ENCODE measurements around the gene SYNGR3.

Gene SYNGR3

DNA sequence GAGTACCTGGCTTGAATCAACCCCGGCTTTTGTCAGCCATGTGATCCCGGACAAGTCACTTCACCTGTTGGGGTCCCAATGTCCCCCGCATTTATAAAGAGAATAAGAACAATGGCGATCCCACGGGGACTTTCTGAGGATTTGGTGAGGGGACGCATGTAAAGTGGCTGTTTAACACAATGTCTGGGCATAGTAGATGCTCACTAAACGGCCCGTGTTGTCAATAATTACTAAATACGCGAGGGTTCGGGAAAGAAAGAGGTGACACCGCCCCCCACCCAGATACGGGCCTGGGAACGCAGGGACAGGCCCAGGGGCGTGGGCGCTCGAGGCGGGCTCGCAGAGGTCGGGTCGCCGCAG, 1.8 kb downstream of the SYNGR3 start:
- no peak overlapping the region for H3K4me3 ChIP-seq (replicated peaks; ENCODE audit: low read depth, low read length)
- TF ChIP-seq, protein P1, sequence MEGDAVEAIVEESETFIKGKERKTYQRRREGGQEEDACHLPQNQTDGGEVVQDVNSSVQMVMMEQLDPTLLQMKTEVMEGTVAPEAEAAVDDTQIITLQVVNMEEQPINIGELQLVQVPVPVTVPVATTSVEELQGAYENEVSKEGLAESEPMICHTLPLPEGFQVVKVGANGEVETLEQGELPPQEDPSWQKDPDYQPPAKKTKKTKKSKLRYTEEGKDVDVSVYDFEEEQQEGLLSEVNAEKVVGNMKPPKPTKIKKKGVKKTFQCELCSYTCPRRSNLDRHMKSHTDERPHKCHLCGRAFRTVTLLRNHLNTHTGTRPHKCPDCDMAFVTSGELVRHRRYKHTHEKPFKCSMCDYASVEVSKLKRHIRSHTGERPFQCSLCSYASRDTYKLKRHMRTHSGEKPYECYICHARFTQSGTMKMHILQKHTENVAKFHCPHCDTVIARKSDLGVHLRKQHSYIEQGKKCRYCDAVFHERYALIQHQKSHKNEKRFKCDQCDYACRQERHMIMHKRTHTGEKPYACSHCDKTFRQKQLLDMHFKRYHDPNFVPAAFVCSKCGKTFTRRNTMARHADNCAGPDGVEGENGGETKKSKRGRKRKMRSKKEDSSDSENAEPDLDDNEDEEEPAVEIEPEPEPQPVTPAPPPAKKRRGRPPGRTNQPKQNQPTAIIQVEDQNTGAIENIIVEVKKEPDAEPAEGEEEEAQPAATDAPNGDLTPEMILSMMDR (IDR thresholded peaks at IDR 0.05; ENCODE audit: low read depth, low read length, missing control alignments) = no peak
- no peak for DNase-seq (ENCODE audit: extremely low read depth, low read depth)

- TF ChIP-seq, protein P1 (IDR thresholded peaks at IDR 0.05; ENCODE audit: low read depth, low read length, missing control alignments) = no peak
- DNase-seq (ENCODE audit: extremely low read depth, low read depth) = no peak
- H3K4me3 ChIP-seq (replicated peaks; ENCODE audit: low read depth, low read length) = no peak overlapping the region
Observed at GRCh38 chr16:1991948-1992703, 2.4 kb downstream of the SYNGR3 start.

DNA sequence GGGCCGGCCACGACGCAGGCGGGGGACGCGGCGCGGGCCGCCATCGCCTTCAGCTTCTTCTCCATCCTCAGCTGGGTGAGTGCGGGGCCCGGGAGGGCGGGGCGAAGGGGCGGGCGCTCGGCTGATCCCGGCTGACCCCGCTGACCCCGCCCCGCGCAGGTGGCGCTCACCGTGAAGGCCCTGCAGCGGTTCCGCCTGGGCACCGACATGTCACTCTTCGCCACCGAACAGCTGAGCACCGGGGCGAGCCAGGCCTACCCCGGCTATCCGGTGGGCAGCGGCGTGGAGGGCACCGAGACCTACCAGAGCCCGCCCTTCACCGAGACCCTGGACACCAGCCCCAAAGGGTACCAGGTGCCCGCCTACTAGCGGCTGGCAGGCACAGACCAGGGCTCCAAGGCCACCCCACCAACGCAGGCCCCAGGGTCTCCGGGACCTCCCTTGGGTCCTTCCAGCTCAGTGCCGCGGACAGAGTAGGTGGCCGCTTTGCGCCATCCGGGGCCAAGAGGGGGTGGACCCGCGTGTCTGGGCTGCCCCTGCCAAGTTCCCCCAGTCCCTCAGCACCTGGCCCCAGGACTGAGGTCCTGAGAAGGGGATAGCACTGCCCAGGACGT, 3.0 kb downstream of the SYNGR3 start:
- no peak overlapping the region for H3K4me3 ChIP-seq (replicated peaks; ENCODE audit: low read depth, low read length)
- DNase-seq (ENCODE audit: extremely low read depth, low read depth) = no peak
- TF ChIP-seq, protein P1 (IDR thresholded peaks at IDR 0.05; ENCODE audit: low read depth, low read length, missing control alignments) = no peak

DNA sequence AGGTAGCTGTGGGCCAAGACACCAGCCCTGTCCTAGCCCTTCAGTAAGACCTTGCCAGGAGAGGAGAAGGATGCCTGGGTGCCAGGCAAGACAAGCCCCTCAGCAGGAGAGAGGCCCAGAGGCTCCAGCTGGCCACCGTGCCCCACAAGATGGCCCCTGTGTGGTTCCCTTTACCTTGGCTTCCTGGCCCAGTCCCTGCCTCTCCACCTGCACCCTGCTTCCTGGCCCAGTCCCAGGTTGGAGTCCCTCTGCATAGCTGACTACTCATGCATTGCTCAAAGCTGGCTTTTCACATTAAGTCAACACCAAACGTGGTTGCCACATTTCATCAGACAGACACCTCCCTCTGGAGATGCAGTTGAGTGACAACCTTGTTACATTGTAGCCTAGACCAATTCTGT, 4.0 kb downstream of the SYNGR3 start:
- no peak for DNase-seq (ENCODE audit: extremely low read depth, low read depth)
- H3K4me3 ChIP-seq (replicated peaks; ENCODE audit: low read depth, low read length) = no peak overlapping the region
- TF ChIP-seq, protein P1 (IDR thresholded peaks at IDR 0.05; ENCODE audit: low read depth, low read length, missing control alignments) = no peak

DNA sequence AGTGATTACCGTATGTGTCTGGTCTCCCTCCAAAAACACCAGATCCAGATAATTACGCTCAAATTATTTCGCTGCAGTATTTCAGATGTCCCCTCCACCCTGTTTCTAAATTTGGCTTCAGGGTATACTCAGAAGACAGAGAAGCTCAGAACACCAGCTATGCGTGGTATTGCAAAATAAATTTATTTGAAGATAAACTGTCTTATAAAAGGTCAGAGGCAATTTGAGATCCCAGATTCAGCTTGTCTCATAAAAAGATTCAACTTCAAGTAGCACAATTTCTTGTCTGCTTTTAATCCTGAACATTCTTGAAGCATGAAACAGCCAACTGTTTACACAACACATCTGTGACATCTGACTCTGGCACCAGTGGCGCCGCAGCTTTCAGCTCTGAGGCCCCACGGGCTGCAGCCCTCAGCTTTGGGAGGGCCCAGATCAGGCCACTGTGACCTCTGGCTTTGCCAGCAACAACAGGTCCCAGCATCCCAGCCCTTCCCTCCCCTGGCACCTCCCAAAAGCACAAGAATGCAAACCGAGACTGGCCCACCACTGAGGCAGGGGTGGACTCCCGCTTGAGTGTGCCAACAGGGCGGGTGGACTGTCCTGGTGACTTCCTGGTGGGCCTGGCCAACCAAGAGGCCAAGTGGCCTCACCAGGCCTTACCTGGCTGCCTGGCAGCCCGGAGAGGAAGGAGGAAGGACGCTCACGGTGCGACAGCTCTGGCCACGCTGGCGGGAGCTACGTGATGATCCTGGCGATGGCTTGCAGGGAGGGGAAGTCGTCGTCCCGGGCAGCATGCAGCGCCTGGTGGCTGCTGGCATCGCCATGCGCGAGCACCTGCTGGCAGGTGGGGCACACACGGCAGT, 8.0 kb downstream of the SYNGR3 start:
- H3K4me3 ChIP-seq (replicated peaks; ENCODE audit: low read depth, low read length) = no peak overlapping the region
- TF ChIP-seq, protein P1 (IDR thresholded peaks at IDR 0.05; ENCODE audit: low read depth, low read length, missing control alignments) = no peak
- no peak for DNase-seq (ENCODE audit: extremely low read depth, low read depth)

GRCh38 chr16:1998360-1998835, 8.6 kb downstream of the SYNGR3 start:
- no peak overlapping the region for H3K4me3 ChIP-seq (replicated peaks; ENCODE audit: low read depth, low read length)
- TF ChIP-seq, protein P1 (IDR thresholded peaks at IDR 0.05; ENCODE audit: low read depth, low read length, missing control alignments) = no peak
- DNase-seq (ENCODE audit: extremely low read depth, low read depth) = no peak

All from HFF-Myc (cell line).